Progenitor cell of endocrine pancreas (in vitro differentiated cells): ENCODE measurements around the gene NELL1. TPM values are rescaled to one million over a fixed set of nuclear protein-coding genes. Genes with fewer than 3 reads are reported as not detected.
A peak's percentile ranks its signal among the peaks of the same experiment; 100 is the strongest.

ENCODE experiments used
- DNase-seq: peaks from one replicate; pipeline ENCODE4 v3.0.0; 2021; ENCODE audit warnings: low spot score; ENCODE audit not compliant: unreplicated experiment
- H3K27ac Mint-ChIP-seq: 2 replicates; pipeline ENCODE4 v1.8.0; 2021; ENCODE audit warnings: mild to moderate bottlenecking, moderate library complexity, mixed read lengths
- H3K27me3 Mint-ChIP-seq: 2 replicates; pipeline ENCODE4 v1.8.0; 2021; ENCODE audit warnings: mixed read lengths
- H3K36me3 Mint-ChIP-seq: 2 replicates; pipeline ENCODE4 v1.8.0; 2022; ENCODE audit warnings: mixed read lengths; ENCODE audit not compliant: insufficient read depth
- H3K4me1 Mint-ChIP-seq: 2 replicates; pipeline ENCODE4 v1.8.0; 2021; ENCODE audit warnings: low read depth, mixed read lengths
- H3K4me3 Mint-ChIP-seq: 2 replicates; pipeline ENCODE4 v1.8.0; 2021; ENCODE audit warnings: low read depth, mild to moderate bottlenecking, moderate library complexity, mixed read lengths
- H3K9me3 Mint-ChIP-seq: 2 replicates; pipeline ENCODE4 v1.8.0; 2021; ENCODE audit warnings: low read depth, mixed read lengths
- total RNA-seq: library from RNA; stranded (reverse); gene quantifications from 2 replicates; pipeline ENCODE4 v1.2.1, GENCODE V29; 2021
- TF ChIP-seq, protein P1 (sequence below): fragments of 200-600 bp; sonication (generic); IDR thresholded peaks from one replicate; pipeline ENCODE4 v1.5.0; 2021; ENCODE audit warnings: antibody characterized with exemption, mild to moderate bottlenecking; ENCODE audit not compliant: unreplicated experiment

NELL1 gene
- total RNA-seq, 1 donor from 2014 or later: 2.2 TPM

DNA sequence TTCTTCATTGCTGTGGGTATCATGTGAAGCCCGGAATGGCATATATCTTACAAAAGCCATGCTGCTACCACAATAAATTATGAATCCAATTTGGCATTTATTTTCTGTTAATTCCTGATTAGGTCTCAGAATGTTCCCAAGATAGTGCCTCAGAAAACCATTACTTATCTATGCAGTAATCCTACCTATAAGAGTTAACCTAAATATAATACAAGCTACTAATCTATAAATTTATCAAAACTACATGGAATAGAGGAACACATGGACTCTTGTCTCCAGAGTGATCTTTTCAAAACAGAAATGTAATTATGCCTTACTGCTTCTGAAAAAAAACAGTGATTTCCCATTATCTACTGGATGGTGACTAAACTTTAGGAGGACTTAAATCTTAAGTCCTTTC lies 835.7 kb downstream of the NELL1 start:
- no peak for DNase-seq
- no peak overlapping the region for H3K27ac Mint-ChIP-seq
- no peak overlapping the region for H3K4me3 Mint-ChIP-seq
- H3K9me3 Mint-ChIP-seq: no peaks in the 10 kb centered on the region
- no peaks in the 10 kb centered on the region for H3K27me3 Mint-ChIP-seq
- H3K4me1 Mint-ChIP-seq: peaks cover 2% of the 10 kb centered on the region
- no peaks in the 10 kb centered on the region for H3K36me3 Mint-ChIP-seq
- TF ChIP-seq, protein P1, sequence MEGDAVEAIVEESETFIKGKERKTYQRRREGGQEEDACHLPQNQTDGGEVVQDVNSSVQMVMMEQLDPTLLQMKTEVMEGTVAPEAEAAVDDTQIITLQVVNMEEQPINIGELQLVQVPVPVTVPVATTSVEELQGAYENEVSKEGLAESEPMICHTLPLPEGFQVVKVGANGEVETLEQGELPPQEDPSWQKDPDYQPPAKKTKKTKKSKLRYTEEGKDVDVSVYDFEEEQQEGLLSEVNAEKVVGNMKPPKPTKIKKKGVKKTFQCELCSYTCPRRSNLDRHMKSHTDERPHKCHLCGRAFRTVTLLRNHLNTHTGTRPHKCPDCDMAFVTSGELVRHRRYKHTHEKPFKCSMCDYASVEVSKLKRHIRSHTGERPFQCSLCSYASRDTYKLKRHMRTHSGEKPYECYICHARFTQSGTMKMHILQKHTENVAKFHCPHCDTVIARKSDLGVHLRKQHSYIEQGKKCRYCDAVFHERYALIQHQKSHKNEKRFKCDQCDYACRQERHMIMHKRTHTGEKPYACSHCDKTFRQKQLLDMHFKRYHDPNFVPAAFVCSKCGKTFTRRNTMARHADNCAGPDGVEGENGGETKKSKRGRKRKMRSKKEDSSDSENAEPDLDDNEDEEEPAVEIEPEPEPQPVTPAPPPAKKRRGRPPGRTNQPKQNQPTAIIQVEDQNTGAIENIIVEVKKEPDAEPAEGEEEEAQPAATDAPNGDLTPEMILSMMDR: no peak

- H3K27me3 Mint-ChIP-seq: no peaks in the 10 kb centered on the region
- no peaks in the 10 kb centered on the region for H3K36me3 Mint-ChIP-seq
- H3K4me3 Mint-ChIP-seq: no peak overlapping the region
- H3K4me1 Mint-ChIP-seq: no peaks in the 10 kb centered on the region
- peak; percentile 62 for DNase-seq
- TF ChIP-seq, protein P1: peak; percentile 80
- H3K27ac Mint-ChIP-seq: no peak overlapping the region
- no peaks in the 10 kb centered on the region for H3K9me3 Mint-ChIP-seq
These were observed 842.6 kb downstream of the NELL1 start for GRCh38 chr11:21511835-21512440.

- Mint-ChIP-seq H3K27me3 (no peaks in the 10 kb centered on the region), H3K9me3 (no peaks in the 10 kb centered on the region), H3K36me3 (no peaks in the 10 kb centered on the region), H3K4me3 (no peak overlapping the region), H3K4me1 (no peaks in the 10 kb centered on the region), H3K27ac (no peak overlapping the region)
- no peak for DNase-seq
- TF ChIP-seq, protein P1: peak; percentile 57
These were observed 844.9 kb downstream of the NELL1 start for GRCh38 chr11:21514316-21514715.

- DNase-seq: no peak
- Mint-ChIP-seq H3K27me3 (no peaks in the 10 kb centered on the region), H3K4me1 (no peaks in the 10 kb centered on the region), H3K36me3 (no peaks in the 10 kb centered on the region), H3K27ac (no peak overlapping the region), H3K9me3 (no peaks in the 10 kb centered on the region), H3K4me3 (no peak overlapping the region)
- TF ChIP-seq, protein P1: no peak
These were observed 850.9 kb downstream of the NELL1 start for GRCh38 chr11:21520244-21520643.

- no peak for DNase-seq
- TF ChIP-seq, protein P1: no peak
- Mint-ChIP-seq H3K36me3 (no peaks in the 10 kb centered on the region), H3K4me1 (peaks cover 5% of the 10 kb centered on the region), H3K4me3 (no peak overlapping the region), H3K27ac (no peak overlapping the region), H3K27me3 (no peaks in the 10 kb centered on the region), H3K9me3 (no peaks in the 10 kb centered on the region)
These were observed 859.8 kb downstream of the NELL1 start for GRCh38 chr11:21529187-21529586.
